Activated naive CD8-positive, alpha-beta T cell treated with anti-CD3 and anti-CD28 coated beads, Interleukin-2, amount 50 U/mL, for 16 hours (primary cell): ENCODE data around the gene RAB11B.
"Not testable (repeated sequence)": the region's sequence is repeated elsewhere in the genome, so short reads cannot be mapped to it uniquely, and the experiment has no call there.

Experiments
- DNase-seq: peaks from one replicate; pipeline ENCODE4 v3.0.0-alpha.2; 2020; ENCODE audit warnings: low read depth, low spot score

Gene RAB11B

DNA sequence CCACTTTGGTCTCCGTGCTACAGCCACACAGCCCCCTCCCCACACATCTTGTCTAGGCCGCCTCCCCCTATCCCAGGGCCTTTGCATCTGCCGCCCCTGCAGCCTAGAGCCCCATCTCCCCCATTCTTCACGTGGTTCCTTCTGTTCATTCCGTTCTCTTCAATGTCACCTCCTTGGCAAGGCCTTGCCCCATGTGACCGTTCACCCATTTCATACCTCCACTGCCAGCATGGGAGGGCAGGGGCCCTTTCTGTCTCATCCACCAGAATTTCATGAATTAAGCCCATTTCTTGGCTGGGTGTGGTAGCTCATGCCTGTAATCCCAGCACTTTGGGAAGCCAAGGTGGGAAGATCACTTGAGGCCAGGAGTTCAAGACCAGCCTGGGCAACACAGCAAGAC, 38.9 kb downstream of the RAB11B start:
- DNase-seq: no peak

DNA sequence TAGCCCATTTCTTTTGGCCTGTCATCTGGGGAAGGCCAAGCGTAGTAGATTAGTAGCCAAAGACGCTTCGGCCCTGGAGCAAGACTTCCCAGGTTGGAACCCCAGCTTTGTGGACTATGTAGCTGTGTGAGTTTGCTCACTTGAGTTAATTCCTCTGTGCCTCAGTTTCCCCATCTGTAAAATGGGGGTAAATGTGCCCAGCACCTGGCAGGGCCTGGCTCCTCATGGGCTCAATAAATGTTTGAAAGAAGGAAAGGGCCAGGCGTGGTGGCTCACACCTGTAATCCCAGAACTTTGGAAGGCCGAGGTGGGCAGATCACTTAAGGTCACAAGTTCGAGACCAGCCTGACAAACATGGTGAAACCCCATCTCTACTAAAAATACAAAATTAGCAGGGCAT, 39.7 kb downstream of the RAB11B start:
- no peak for DNase-seq

DNA sequence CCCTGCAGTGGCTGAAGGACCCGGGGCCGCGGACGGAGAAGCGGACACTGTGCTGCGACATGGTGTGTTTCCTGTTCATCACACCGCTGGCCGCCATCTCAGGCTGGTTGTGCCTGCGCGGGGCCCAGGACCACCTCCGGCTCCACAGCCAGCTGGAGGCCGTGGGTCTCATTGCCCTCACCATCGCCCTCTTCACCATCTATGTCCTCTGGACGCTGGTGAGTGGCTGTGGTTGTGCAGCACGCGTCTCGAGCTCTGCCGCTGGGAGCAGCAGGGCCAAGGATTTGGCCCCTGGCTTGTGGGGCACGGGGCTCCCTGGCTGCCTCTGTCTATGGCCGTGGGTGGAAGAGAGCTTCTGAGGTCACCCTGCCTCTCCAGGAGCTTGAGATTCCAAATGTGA, 40.5 kb downstream of the RAB11B start:
- no peak for DNase-seq

- no peak for DNase-seq
Measured at GRCh38 chr19:8438236-8438635, 48.1 kb downstream of the RAB11B start.

DNA sequence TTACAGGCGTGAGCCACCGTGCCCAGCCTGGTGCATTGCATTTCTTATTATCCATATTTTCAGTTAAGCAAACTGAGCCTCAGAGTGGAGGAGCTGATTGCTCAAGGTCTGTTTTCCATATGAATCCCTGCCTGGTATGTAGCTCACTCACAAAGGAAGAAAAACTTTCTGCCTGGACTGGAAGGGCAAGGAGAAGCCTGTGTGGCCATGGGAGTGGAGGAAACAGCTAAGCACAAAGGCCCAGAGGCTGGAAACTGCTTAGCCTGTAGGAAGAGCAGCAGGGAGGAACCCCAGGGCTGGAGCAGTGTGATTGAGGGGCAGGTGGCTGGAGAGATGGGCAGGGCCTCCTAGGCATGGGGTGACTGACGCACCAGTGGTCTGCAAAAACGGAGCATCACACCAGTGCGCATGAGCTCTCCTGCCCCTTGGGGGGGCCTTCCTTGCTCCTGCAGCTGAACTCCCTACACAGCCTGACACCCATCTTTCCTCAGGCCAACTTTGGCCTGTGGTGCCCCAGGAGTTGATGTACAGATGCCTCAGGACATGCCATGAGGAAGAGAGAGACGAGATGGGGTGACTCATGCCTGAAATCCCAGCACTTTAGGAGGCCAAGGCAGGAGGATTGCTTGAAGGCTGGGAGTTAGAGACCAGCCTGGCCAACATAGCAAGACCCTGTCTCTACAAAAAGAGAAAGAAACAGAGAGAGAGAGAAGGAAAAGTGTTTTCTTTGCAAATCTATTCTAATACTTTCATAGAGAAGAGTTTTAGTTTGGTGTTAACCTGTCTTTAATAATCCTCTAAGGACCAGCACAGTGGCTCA, 51.8 kb downstream of the RAB11B start:
- DNase-seq: no peak

- DNase-seq: not testable (repeated sequence)
Measured at GRCh38 chr19:8444140-8444676, 54.0 kb downstream of the RAB11B start.

DNA sequence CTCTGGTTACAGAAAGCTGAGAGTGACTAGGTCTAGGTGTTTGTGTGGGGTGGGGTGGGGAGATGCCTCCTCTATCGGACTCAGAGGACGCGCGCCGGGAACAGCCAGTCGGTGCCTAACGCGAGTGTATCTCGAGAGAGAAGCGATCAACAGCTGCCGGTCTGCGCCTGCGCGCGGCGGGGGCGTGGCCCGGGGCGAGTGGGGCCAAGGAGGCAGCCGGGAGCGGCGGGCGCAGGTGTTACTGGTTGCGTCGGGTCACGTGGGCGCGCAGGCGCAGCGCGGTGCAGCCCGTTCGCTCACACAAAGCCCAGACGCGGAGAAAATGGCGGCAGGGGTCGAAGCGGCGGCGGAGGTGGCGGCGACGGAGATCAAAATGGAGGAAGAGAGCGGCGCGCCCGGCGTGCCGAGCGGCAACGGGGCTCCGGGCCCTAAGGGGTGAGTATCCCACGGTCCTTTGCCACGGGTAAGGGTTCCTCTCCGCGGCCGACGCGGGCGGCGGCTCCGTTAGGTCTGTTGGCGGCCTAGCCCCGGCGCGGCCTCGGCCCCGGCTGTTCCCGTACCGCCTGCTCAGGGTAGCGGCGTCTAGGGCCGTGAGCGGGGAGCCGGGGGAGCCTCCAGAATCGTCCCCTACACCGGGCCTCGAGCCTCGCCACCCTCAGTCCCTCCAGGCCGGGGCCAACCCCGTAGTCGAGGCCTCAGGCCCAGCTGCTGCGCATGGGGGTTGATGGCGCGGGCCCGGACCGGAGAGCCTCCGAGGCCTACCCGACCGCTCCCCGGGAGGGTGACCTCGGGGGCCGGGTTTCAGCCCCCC, 54.7 kb downstream of the RAB11B start, which contains the start of gene HNRNPM:
HNRNPM (plus strand) TSS at position 299 of the 811 bp plus-strand sequence; CDS start at position 323, 24 bp downstream.
- DNase-seq: peak; percentile 100

GRCh38 chr19:8445488-8446001, 55.4 kb downstream of the RAB11B start:
- no peak for DNase-seq

DNA sequence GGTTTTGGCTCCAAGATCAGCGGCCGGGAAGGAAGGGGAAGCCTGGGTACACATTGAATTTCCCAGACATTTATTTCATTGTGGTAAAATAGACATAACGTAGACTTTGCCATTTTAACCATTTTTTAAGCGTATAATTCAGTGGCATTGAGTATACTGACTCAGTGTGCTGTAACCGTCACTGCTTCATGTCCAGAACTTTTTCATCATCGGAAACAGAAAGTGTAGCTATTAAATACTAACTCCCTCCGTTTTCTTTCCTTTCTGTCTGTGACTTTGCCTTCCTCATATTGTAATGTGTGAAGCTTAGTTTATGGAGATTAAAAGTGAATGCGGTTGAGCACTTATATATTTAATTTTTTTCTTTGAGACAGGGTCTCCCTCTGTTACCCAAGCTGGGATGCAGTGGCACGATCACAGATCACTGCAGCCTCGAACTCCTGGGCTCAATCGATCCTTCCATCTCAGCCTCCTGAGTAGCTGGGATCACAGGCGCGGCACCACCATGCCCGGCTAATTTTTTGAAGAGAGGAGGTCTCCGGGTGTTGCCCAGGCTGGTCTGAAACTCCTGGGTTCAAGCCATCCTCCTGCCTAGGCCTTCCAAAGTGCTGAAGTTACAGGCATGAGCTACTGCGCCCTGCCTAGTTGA, 56.0 kb downstream of the RAB11B start:
- no peak for DNase-seq

DNA sequence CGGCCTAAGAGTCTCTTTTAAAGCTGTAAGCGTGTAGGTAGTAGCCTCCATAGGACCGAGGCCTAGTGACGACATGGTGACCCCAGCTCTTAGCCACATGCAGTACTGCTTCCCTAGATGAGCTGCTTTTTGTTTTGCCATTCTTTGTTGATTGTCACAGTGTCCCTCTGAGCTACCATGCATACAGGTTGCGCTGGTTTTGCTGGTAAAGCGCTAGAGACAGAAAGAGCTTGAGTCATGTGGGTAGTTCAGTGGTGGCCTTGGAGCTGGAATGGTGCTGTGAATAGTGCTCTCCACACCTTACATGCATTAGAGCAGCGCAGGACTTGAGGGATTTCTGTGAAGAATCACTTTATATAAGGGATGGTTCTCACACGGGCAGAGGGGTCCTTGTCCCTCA, 59.7 kb downstream of the RAB11B start:
- DNase-seq: no peak

- DNase-seq: no peak
Measured at GRCh38 chr19:8451377-8451776, 61.2 kb downstream of the RAB11B start.

GRCh38 chr19:8451885-8452284, 61.7 kb downstream of the RAB11B start:
- DNase-seq: no peak

DNA sequence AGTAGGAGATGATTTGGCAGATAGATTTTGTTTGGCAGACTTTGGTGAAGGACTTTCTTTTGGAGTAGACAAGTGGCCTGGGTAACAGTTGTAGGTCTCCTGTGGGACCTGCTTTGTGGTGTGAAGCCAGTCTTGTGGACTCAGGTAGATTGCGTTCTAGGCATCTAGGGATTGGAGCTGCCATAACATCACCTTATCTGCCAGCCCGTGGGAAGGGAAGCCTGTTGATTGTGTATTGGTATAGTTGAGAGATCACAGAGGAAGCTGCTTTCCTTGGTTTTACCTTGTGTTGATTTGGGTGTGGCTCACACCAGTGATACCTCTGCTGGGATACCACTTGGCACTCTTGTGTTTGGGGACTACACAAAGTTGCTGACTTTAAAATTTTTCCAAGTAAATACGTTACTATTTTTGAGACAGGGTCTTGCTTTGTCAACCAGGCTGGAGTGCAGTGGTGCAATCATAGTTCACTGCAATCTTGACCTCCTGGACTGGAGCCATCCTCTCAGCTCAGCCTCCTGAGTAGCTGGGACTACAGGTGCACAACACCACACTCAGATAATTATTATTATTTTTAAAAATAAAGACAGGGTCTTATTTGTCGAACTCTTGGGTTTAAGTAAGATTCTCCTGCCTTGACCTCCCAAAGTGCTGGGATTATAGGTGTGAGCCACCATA, 62.4 kb downstream of the RAB11B start:
- no peak for DNase-seq

- DNase-seq: no peak
Measured at GRCh38 chr19:8453616-8454015, 63.5 kb downstream of the RAB11B start.
